Adipocyte (in vitro differentiated cells): ENCODE data around the gene HSD11B1.

Source experiments
- DNase-seq: peaks from one replicate; pipeline ENCODE4 v3.0.0-alpha.2; 2015; ENCODE audit warnings: low read depth
- H3K27me3 ChIP-seq: replicated peaks from 2 replicates; pipeline ENCODE4 v1.7.0; 2013; ENCODE audit warnings: mild to moderate bottlenecking, low read length, moderate library complexity; ENCODE audit not compliant: control insufficient read depth, insufficient read depth
- H3K36me3 ChIP-seq: 2 replicates; pipeline ENCODE4 v1.7.0; 2013; ENCODE audit warnings: low read length, mild to moderate bottlenecking, moderate library complexity; ENCODE audit not compliant: control insufficient read depth, insufficient read depth, severe bottlenecking
- H3K4me1 ChIP-seq: 2 replicates; pipeline ENCODE4 v1.7.0; 2013; ENCODE audit warnings: mild to moderate bottlenecking, low read length, moderate library complexity; ENCODE audit not compliant: control insufficient read depth, insufficient read depth
- H3K4me3 ChIP-seq: 2 replicates; pipeline ENCODE4 v1.7.0; 2013; ENCODE audit warnings: mild to moderate bottlenecking, low read length, moderate library complexity
- H3K9ac ChIP-seq: 2 replicates; pipeline ENCODE4 v1.7.0; 2013; ENCODE audit warnings: mild to moderate bottlenecking, low read length, moderate library complexity
- H3K9me3 ChIP-seq: 2 replicates; pipeline ENCODE4 v1.7.0; 2013; ENCODE audit warnings: mild to moderate bottlenecking, low read length, moderate library complexity; ENCODE audit not compliant: control insufficient read depth

Gene HSD11B1

GRCh38 chr1:209774592-209774991 is 69.9 kb downstream of the HSD11B1 start:
- Histone ChIP-seq H3K9ac (no peak overlapping the region), H3K36me3 (no peaks in the 10 kb centered on the region), H3K9me3 (no peaks in the 10 kb centered on the region), H3K4me3 (no peak overlapping the region), H3K27me3 (no peaks in the 10 kb centered on the region), H3K4me1 (peaks cover 3% of the 10 kb centered on the region)
- DNase-seq = no peak

GRCh38 chr1:209775678-209776077 is 71.0 kb downstream of the HSD11B1 start:
- no peak overlapping the region for H3K9ac ChIP-seq
- H3K9me3 ChIP-seq = no peaks in the 10 kb centered on the region
- H3K36me3 ChIP-seq = no peaks in the 10 kb centered on the region
- H3K4me1 ChIP-seq = no peaks in the 10 kb centered on the region
- no peak for DNase-seq
- no peak overlapping the region for H3K4me3 ChIP-seq
- H3K27me3 ChIP-seq = no peaks in the 10 kb centered on the region

GRCh38 chr1:209777587-209777986 is 72.9 kb downstream of the HSD11B1 start:
- H3K4me1 ChIP-seq = no peaks in the 10 kb centered on the region
- H3K27me3 ChIP-seq = no peaks in the 10 kb centered on the region
- H3K4me3 ChIP-seq = no peak overlapping the region
- H3K9me3 ChIP-seq = no peaks in the 10 kb centered on the region
- no peak overlapping the region for H3K9ac ChIP-seq
- DNase-seq = no peak
- no peaks in the 10 kb centered on the region for H3K36me3 ChIP-seq

GRCh38 chr1:209778102-209778501 is 73.5 kb downstream of the HSD11B1 start:
- Histone ChIP-seq H3K27me3 (no peaks in the 10 kb centered on the region), H3K9ac (no peak overlapping the region), H3K36me3 (no peaks in the 10 kb centered on the region), H3K4me3 (no peak overlapping the region), H3K4me1 (peaks cover 1% of the 10 kb centered on the region), H3K9me3 (no peaks in the 10 kb centered on the region)
- DNase-seq = no peak

- H3K9ac ChIP-seq = no peak overlapping the region
- DNase-seq = no peak
- H3K4me1 ChIP-seq = peaks cover 14% of the 10 kb centered on the region
Measured at GRCh38 chr1:209780268-209780667, 75.6 kb downstream of the HSD11B1 start.

GRCh38 chr1:209783386-209783785 is 78.7 kb downstream of the HSD11B1 start:
- Histone ChIP-seq H3K36me3 (no peaks in the 10 kb centered on the region), H3K4me1 (peaks cover 25% of the 10 kb centered on the region), H3K4me3 (peak overlapping the region; percentile 98), H3K9ac (peak overlapping the region; percentile 97), H3K27me3 (peaks cover 9% of the 10 kb centered on the region), H3K9me3 (no peaks in the 10 kb centered on the region)
- no peak for DNase-seq

More at GRCh38 chr1:209780268-209780667, 75.6 kb downstream of the HSD11B1 start:
- Histone ChIP-seq H3K4me3 (no peak overlapping the region), H3K9me3 (no peaks in the 10 kb centered on the region), H3K36me3 (no peaks in the 10 kb centered on the region), H3K27me3 (no peaks in the 10 kb centered on the region)
